NCI-H2171 treated with DMSO at 0.1 percent for 48 hours (cell line): Measurements from ENCODE around the gene RNF39.
A peak's percentile ranks its signal among the peaks of the same experiment; 100 is the strongest.
"Not testable (repeated sequence)": the region's sequence is repeated elsewhere in the genome, so short reads cannot be mapped to it uniquely, and the experiment has no call there.

Source experiments
- DNase-seq: peaks from one replicate; lab custom pipeline; 2025; lab: John Stamatoyannopoulos, UW

Gene RNF39, protein sequence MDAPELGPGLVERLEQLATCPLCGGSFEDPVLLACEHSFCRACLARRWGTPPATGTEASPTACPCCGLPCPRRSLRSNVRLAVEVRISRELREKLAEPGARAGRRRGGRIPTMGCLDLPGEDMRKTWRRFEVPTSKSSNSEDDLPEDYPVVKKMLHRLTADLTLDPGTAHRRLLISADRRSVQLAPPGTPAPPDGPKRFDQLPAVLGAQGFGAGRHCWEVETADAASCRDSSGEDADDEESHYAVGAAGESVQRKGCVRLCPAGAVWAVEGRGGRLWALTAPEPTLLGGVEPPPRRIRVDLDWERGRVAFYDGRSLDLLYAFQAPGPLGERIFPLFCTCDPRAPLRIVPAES

DNA sequence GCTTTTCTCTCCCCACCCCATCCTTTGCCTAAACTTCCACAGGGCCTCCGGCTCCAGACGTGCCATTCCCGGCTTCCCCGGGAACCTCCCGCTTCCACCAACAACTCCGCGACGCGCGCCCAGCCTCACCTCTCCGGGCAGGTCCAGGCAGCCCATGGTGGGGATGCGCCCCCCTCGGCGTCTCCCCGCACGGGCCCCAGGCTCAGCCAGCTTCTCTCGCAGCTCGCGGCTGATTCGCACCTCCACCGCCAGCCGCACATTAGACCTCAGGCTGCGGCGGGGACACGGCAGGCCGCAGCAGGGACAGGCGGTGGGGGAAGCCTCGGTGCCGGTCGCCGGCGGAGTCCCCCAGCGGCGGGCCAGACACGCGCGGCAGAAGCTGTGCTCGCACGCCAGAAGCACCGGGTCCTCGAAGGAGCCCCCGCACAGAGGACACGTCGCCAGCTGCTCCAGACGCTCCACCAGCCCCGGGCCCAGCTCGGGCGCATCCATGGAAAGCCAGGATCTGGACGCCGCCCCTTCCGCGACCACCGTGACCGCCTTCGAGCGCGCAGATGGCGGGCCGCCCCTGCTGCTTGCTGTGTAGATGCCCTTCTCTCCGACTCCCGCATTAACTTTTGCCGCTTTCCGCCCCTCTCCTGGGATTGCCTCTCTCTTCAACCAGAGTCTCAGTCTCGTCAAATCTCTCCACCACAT, at the start of gene RNF39:
Gene RNF39 (minus strand): TSS at position 676 of the 696 bp plus-strand sequence. CDS start 184 bp downstream, at position 492.
- peak; percentile 9 for DNase-seq

DNA sequence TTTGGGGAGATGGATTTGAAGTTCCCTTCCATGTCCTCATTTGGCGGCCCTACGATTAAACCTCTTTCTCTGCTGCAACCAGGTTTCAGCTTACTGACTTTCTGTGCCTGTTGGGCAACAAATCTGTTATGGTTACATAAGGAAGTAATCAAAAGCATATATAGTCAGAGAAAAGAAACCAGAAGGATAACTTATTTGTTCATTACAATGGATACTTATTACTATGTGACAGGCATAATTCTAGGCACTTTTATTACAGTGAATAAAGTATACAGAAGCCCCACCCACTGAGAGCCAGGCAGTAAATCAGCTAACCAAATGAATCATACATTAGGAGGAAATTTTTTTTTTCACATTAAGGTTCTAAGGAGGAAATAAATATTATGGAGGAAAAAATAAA, 46.9 kb upstream of the RNF39 start:
- DNase-seq: no peak

GRCh38 chr6:30121446-30122366, 46.1 kb upstream of the RNF39 start:
- no peak for DNase-seq

DNA sequence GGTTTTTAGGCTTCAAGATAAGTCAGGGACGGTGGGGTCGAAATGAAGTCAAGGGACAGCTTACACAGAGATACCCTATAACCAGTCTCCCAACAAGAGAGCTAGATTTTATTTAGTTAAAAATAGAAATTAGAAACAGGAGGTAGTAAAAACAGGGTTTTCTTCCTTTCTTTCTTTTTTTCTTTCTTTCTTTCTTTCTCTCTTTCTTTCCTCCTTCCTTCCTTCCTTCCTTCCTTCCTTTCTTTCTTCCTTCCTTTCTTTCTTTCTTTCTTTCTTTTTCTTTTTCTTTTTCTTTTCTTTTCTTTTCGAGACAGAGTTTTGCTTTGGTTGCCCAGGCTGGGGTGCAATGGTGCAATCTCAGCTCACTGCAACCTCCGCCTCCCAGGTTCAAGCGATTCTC, 43.1 kb upstream of the RNF39 start:
- not testable (repeated sequence) for DNase-seq

GRCh38 chr6:30116724-30117123, 41.2 kb upstream of the RNF39 start:
- DNase-seq: no peak

GRCh38 chr6:30113841-30114240, 38.3 kb upstream of the RNF39 start:
- no peak for DNase-seq

DNA sequence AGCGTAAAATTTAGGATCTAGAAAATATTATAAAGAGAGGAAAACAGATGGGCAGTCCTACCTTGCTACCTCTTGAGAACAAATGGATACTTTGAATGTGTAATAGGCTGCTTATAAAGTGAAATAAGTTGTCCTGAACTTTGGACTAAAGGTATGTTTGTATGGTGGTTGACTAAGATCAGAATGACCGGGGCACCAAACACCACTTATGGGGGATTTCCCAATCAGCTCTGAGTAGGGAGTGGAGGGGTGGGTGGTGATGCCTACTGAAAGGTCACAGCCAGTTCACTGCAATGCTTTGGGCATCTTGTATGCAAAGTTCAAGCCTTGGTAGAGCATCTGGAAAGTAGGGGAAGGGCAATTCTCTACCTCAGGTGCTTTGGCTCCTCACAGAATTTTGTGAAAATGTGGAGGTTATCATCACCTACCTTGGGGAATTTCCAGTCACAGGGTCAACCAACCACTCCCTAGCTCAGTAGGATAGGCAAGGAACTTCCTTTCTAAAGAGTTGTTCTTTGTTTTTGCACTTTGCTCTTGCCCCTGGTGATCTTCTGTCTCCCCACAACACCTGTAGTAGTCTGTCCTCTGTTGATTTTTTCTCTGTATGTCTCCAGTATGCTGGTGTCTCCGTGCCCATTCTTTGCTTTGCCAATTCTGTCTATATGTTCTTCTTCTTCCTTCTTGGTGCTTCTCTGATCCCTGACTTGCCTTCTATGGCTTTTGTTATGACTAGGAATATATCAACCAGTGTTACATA, 37.6 kb upstream of the RNF39 start, which contains the start of gene TRIM31:
Gene TRIM31 (minus strand): TSS at position 88 of the 757 bp plus-strand sequence. CDS start 285 bp downstream, outside the sequence.
- DNase-seq: no peak

DNA sequence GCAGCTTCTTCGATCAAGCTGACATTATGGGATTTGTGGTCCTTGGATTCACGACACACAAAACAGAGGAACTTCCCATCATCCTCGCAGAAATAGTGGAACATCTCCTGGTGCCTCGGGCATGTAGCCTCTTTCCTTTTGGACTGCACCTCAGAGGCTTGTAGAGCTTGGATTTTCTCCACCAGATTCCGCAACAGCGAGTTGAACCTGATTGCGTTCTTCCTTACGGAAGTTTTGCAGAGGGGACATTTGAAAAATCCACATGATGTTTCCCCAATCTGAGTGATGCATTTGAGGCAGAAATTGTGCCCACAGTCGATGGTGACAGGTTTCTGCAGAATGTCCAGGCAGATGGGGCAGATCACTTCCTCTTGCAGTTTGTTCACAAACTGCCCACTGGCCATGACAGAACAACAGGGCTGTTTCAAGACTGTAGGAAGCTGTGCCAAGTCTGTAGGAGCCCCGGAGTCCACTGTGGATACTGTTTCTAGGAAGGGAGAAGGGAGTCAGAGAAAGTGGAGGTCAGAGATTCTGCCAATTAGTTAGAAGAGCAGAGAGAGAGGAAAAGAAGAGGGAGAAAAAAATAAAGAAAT, 36.9 kb upstream of the RNF39 start:
- no peak for DNase-seq

- DNase-seq: no peak
These were observed 35.8 kb upstream of the RNF39 start for GRCh38 chr6:30111266-30111856.

DNA sequence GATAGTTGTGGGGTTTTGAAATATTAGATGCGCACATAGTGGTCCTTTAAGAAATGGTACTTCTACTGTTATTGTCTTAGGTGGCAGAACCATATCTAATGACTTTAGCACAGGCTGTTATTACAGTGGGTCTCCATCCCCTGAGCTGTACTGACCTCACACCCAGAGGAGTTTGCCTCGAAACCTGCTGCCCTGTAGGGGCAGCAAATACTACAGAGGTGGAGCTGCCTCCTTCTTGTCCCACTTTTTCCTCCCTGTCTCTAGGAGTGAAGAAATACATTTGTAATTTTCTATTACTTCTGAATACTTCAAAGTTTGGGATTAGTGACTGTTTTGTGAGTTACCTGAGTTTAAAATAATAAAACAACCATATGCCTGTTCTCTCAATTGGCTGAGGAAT, 29.1 kb upstream of the RNF39 start:
- no peak for DNase-seq

- no peak for DNase-seq
These were observed 28.3 kb upstream of the RNF39 start for GRCh38 chr6:30103872-30104179.

- peak; percentile 71 for DNase-seq
These were observed 27.7 kb upstream of the RNF39 start for GRCh38 chr6:30102970-30103871.

- DNase-seq: no peak
These were observed 26.9 kb upstream of the RNF39 start for GRCh38 chr6:30102414-30102969.

DNA sequence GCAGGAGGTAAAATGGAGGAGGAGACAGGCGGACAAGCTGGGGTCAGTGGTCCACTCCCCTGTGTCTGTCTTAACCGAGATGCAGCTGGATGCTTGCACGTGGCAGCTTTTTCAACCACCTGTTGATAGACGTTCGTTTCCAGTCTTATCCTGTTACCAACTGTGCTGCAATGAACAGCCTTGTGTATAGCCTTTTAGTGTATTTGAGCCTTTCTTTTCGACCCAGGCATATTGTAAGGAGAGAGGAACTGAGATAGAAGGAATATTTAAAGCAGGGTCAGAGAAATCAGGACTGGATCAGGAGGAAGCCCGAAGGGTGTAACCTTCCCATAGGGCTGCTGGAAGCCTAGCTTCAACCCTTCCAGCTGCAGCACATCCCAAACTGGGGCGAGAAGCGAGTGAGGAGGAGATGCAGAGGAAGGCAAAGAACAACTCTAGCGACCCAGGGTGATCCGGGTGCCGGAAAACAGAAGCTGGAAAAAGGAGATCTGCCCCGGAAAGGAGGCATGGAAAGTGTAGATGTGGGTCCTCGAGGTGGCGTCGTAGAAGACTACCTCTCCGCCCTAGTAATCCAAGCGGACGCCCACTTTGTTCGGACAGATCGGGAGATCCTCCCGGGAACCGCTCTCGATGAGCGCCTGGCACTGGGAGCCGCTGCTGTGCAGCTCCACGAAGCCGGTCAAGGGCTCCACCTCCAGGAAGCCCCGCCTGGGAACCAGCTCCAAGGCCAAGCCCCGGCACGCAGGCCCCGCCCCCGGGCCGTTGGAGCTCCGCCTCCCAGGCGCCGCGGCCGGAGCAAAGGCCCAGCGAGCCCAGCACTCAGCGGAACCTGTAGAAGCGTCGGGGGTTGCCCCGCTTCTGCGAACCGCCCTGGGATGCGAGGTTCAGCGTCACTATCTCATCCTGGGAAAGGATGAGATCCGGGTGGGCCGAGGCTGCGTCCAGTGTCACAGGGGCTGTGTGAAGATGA, 26.2 kb upstream of the RNF39 start:
- DNase-seq: no peak

- no peak for DNase-seq
These were observed 25.2 kb upstream of the RNF39 start for GRCh38 chr6:30100585-30101443.

DNA sequence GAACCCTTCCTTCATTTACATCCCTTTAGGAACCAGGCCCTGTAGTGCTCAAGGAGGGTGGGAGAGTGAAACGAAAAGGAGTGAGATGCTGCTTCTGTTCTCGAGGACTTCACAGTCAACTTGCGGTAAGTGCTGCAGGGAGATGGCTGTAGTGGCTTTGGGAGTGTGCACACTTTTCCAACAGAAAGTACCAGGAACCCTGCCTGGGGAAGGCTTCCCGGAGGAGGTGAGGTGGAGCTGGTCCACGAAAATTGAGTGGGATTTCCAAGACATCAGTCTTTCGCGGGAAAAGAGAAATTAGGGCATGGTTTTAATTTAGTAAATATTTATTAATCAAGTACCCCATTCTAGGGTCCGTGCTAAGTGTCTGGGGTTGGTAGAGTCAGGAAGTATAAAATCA, 24.6 kb upstream of the RNF39 start:
- DNase-seq: no peak
